ENCODE data around the gene RHOG. TPM values are rescaled to one million over a fixed set of nuclear protein-coding genes. Genes with fewer than 3 reads are reported as not detected.
A peak's percentile ranks its signal among the peaks of the same experiment; 100 is the strongest.

Gene RHOG
- total and polyA plus RNA-seq, 9 of the 15 experiments (the other 6 are each of a cell fraction or from before 2014, with no cell fraction given) = 22.6 to 162 (median 80.3) TPM

DNA sequence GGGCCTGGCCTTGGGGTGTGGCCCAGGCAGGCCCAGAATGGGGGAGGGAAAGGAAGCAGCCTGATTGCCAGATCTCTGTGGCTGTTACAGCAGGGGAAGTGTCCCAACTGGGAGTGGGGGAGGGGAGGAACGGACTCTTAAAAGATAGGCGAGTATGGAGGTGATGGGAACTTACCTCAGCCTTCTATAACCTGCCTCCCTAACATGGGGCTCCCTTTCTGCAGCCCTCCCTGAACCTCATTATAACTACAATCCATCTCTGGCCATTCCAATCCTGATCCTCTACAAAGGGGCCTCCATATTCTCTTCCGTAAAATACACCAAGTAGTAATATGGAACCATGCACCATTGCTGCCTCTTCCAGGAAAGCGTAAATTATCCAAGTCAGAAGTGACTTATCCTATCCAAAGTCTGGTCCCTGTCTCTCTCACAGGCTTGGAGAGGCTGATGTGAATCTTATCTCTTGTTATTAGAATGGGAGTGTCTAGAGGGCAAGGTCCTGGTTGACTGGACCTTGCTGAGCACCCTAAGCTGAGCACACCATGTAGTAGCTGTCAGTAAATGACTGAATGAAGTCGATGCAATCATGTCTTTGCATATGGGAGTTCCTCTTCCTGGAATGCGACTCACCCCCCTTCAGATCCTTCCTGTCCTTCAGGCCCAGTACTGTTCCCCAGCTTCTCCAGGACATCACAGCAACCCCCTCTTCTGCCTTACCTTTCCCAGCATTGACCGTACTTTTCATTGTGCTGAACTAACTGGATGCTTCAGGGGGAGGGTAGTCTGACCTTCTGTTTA, 5.9 kb downstream of the RHOG start (continued):
- TF ChIP-seq, protein P1, sequence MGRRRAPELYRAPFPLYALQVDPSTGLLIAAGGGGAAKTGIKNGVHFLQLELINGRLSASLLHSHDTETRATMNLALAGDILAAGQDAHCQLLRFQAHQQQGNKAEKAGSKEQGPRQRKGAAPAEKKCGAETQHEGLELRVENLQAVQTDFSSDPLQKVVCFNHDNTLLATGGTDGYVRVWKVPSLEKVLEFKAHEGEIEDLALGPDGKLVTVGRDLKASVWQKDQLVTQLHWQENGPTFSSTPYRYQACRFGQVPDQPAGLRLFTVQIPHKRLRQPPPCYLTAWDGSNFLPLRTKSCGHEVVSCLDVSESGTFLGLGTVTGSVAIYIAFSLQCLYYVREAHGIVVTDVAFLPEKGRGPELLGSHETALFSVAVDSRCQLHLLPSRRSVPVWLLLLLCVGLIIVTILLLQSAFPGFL (CRISPR knock-in tag; IDR thresholded peaks at IDR 0.05) = no peak
- no peak for TF ChIP-seq ASH1L (IDR thresholded peaks at IDR 0.05; ENCODE audit: borderline replicate concordance, low read depth, partially characterized antibody)
- TF ChIP-seq FOXA1 (IDR thresholded peaks at IDR 0.05; ENCODE audit: borderline replicate concordance) = no peak
- TF ChIP-seq ZKSCAN3 (CRISPR knock-in tag; IDR thresholded peaks at IDR 0.05) = no peak
- no peak for TF ChIP-seq TFAM (CRISPR knock-in tag; conservative IDR thresholded peaks at IDR 0.05)
- TF ChIP-seq, protein P2, sequence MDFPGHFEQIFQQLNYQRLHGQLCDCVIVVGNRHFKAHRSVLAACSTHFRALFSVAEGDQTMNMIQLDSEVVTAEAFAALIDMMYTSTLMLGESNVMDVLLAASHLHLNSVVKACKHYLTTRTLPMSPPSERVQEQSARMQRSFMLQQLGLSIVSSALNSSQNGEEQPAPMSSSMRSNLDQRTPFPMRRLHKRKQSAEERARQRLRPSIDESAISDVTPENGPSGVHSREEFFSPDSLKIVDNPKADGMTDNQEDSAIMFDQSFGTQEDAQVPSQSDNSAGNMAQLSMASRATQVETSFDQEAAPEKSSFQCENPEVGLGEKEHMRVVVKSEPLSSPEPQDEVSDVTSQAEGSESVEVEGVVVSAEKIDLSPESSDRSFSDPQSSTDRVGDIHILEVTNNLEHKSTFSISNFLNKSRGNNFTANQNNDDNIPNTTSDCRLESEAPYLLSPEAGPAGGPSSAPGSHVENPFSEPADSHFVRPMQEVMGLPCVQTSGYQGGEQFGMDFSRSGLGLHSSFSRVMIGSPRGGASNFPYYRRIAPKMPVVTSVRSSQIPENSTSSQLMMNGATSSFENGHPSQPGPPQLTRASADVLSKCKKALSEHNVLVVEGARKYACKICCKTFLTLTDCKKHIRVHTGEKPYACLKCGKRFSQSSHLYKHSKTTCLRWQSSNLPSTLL (IDR thresholded peaks at IDR 0.05) = no peak; the same call in 1 of the 2 replicates
- TF ChIP-seq, protein P3, sequence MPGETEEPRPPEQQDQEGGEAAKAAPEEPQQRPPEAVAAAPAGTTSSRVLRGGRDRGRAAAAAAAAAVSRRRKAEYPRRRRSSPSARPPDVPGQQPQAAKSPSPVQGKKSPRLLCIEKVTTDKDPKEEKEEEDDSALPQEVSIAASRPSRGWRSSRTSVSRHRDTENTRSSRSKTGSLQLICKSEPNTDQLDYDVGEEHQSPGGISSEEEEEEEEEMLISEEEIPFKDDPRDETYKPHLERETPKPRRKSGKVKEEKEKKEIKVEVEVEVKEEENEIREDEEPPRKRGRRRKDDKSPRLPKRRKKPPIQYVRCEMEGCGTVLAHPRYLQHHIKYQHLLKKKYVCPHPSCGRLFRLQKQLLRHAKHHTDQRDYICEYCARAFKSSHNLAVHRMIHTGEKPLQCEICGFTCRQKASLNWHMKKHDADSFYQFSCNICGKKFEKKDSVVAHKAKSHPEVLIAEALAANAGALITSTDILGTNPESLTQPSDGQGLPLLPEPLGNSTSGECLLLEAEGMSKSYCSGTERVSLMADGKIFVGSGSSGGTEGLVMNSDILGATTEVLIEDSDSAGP (CRISPR knock-in tag; IDR thresholded peaks at IDR 0.05) = no peak
- TF ChIP-seq ZNF436 (CRISPR knock-in tag; IDR thresholded peaks at IDR 0.05) = no peak
- TF ChIP-seq ZNF232 (CRISPR knock-in tag; IDR thresholded peaks at IDR 0.05) = no peak
- TF ChIP-seq BRCA1 (IDR thresholded peaks at IDR 0.05) = no peak
- no peak for TF ChIP-seq BRCA1 (CRISPR knock-in tag; IDR thresholded peaks at IDR 0.05)
- TF ChIP-seq ZNF445 (CRISPR knock-in tag; IDR thresholded peaks at IDR 0.05; ENCODE audit: low read depth) = no peak
- no peak for TF ChIP-seq MTF1 (CRISPR knock-in tag; IDR thresholded peaks at IDR 0.05; ENCODE audit: borderline replicate concordance)
- TF ChIP-seq ADNP (tag; IDR thresholded peaks at IDR 0.05) = no peak
- no peak for TF ChIP-seq CHCHD3 (CRISPR knock-in tag; IDR thresholded peaks at IDR 0.05)
- TF ChIP-seq, protein P4, sequence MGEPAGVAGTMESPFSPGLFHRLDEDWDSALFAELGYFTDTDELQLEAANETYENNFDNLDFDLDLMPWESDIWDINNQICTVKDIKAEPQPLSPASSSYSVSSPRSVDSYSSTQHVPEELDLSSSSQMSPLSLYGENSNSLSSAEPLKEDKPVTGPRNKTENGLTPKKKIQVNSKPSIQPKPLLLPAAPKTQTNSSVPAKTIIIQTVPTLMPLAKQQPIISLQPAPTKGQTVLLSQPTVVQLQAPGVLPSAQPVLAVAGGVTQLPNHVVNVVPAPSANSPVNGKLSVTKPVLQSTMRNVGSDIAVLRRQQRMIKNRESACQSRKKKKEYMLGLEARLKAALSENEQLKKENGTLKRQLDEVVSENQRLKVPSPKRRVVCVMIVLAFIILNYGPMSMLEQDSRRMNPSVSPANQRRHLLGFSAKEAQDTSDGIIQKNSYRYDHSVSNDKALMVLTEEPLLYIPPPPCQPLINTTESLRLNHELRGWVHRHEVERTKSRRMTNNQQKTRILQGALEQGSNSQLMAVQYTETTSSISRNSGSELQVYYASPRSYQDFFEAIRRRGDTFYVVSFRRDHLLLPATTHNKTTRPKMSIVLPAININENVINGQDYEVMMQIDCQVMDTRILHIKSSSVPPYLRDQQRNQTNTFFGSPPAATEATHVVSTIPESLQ (CRISPR knock-in tag; IDR thresholded peaks at IDR 0.05) = no peak
- no peak for TF ChIP-seq CAMTA2 (CRISPR knock-in tag; conservative IDR thresholded peaks at IDR 0.05)
- no peak for TF ChIP-seq SRSF9 (IDR thresholded peaks at IDR 0.05; ENCODE audit: borderline replicate concordance, low read depth, low read length)
- no peak for TF ChIP-seq NR2C2 (CRISPR knock-in tag; IDR thresholded peaks at IDR 0.05)
- TF ChIP-seq NR2C2 (tag; IDR thresholded peaks at IDR 0.05) = peak; percentile 8; the same call in 1 of the 2 replicates
- TF ChIP-seq ZNF707 (CRISPR knock-in tag; conservative IDR thresholded peaks at IDR 0.05) = no peak
- peak; percentile 76 for TF ChIP-seq SOX6 (IDR thresholded peaks at IDR 0.05)
- peak; percentile 52 for TF ChIP-seq TAL1 (IDR thresholded peaks at IDR 0.05)
- TF ChIP-seq XRCC3 (IDR thresholded peaks at IDR 0.05) = no peak

Data from K562 (cell line).